Breast epithelium (tissue), 3 donors: ENCODE data around the gene ERICH3.

Experiments used
- CTCF ChIP-seq, 3 donors: fragments of 450-650 bp; IDR thresholded peaks; one replicate each; pipeline ENCODE4 v1.5.1; 2016 to 2017; ENCODE audit warnings: antibody characterized with exemption in 3 of 3, mild to moderate bottlenecking in 3 of 3, moderate library complexity in 3 of 3
- POLR2A ChIP-seq: fragments of 450-650 bp; IDR thresholded peaks from one replicate; pipeline ENCODE4 v1.6.1; 2016; ENCODE audit warnings: antibody characterized with exemption, mild to moderate bottlenecking, moderate library complexity

- TF ChIP-seq POLR2A, result no peak
- no peak for TF ChIP-seq CTCF (IDR thresholded peaks at IDR 0.05)
These were observed 7.4 kb upstream of the ERICH3 start for GRCh38 chr1:74681001-74681400.
